Measurements from ENCODE around the gene SYS1. TPM values are rescaled to one million over a fixed set of nuclear protein-coding genes. Genes with fewer than 3 reads are reported as not detected.

SYS1 gene
- total and polyA plus RNA-seq, 2 donors (not counting 1 experiment from before 2014, with no cell fraction given) = 25.3 to 57.7 TPM

- no peak overlapping the region for H3K4me3 Mint-ChIP-seq
These were observed 25.4 kb upstream of the SYS1 start for GRCh38 chr20:45337367-45338120.

More at GRCh38 chr20:45337367-45338120, 25.4 kb upstream of the SYS1 start:
- Mint-ChIP-seq H3K27me3 (peaks cover 7% of the 10 kb centered on the region), H3K4me1 (no peaks in the 10 kb centered on the region), H3K27ac (no peak overlapping the region), H3K9me3 (ENCODE audit: insufficient read depth) (no peaks in the 10 kb centered on the region)
- H2AFZ ChIP-seq (ENCODE audit: insufficient read depth, low read depth, low read length, poor library complexity, severe bottlenecking) = no peak overlapping the region
- H3K4me3 ChIP-seq (ENCODE audit: control extremely low read depth in 1 of 5, extremely low read depth in 1 of 5, insufficient read depth in 1 of 5, low read depth in 2 of 5, low read length in 4 of 5) = no peak overlapping the region
- H3K9ac ChIP-seq (ENCODE audit: low read length) = no peak overlapping the region
- WGBS (ENCODE audit: insufficient coverage) = 97% methylated on average over 15 of the region's 15 CpGs
- TF ChIP-seq CTCF (IDR thresholded peaks at IDR 0.05) (no peak), EZH2 (IDR thresholded peaks at IDR 0.05; ENCODE audit: borderline replicate concordance, insufficient read depth, low read depth, low read length, poor library complexity, severe bottlenecking) (no peak)
- no peaks in the 10 kb centered on the region for H3K79me2 ChIP-seq (ENCODE audit: control insufficient read depth, insufficient read depth, low read length)
- H3K27ac ChIP-seq (ENCODE audit: low read length in 2 of 2) = no peak overlapping the region
- no peak for DNase-seq
- H3K27me3 ChIP-seq (replicated peaks in 1 of 4; ENCODE audit: control extremely low read depth in 1 of 4, control insufficient read depth in 3 of 4, insufficient read depth in 4 of 4, low read length in 3 of 4) = peaks cover 0 to 6% (median 0%) of the 10 kb centered on the region in 4 experiments
- CTCF ChIA-PET = interaction anchor here (1.1 to 1.5 kb wide), 2 partner anchors 36 to 99 kb away, joined by 3 read pairs; no protein-coding TSS in a partner anchor
- ATAC-seq (ENCODE audit: low read depth) = no peak
- no peaks in the 10 kb centered on the region for H3K36me3 ChIP-seq (replicated peaks in 1 of 2; ENCODE audit: control extremely low read depth in 1 of 2, control insufficient read depth in 1 of 2, extremely low read depth in 1 of 2, insufficient read depth in 2 of 2, low read length in 1 of 2)
- POLR2A ChIA-PET = no interaction called here
- H3K4me1 ChIP-seq (ENCODE audit: control insufficient read depth in 2 of 2, insufficient read depth in 2 of 2, low read length in 2 of 2) = no peaks in the 10 kb centered on the region
- H3K4me2 ChIP-seq (replicated peaks; ENCODE audit: low read depth, low read length, poor library complexity, severe bottlenecking) = no peak overlapping the region
- intact Hi-C loops (cut with micrococcal nuclease) = no loop called here
- no peaks in the 10 kb centered on the region for H4K20me1 ChIP-seq (ENCODE audit: control insufficient read depth, insufficient read depth, low read length, poor library complexity, severe bottlenecking)
- no peaks in the 10 kb centered on the region for H3K9me3 ChIP-seq (ENCODE audit: control extremely low read depth in 1 of 3, control insufficient read depth in 2 of 3, insufficient read depth in 1 of 3, low read length in 2 of 3)

All from B cell (primary cell).